IPS DF 19.7 (cell line): ENCODE measurements around the gene MGST2.

Experiments used
- DNase-seq: peaks from one replicate; pipeline ENCODE4 v3.0.0-alpha.2; 2013; ENCODE audit warnings: low read depth, low spot score

The MGST2 gene

GRCh38 chr4:139738846-139739613 is 73.4 kb downstream of the MGST2 start:
- DNase-seq, result no peak

DNA sequence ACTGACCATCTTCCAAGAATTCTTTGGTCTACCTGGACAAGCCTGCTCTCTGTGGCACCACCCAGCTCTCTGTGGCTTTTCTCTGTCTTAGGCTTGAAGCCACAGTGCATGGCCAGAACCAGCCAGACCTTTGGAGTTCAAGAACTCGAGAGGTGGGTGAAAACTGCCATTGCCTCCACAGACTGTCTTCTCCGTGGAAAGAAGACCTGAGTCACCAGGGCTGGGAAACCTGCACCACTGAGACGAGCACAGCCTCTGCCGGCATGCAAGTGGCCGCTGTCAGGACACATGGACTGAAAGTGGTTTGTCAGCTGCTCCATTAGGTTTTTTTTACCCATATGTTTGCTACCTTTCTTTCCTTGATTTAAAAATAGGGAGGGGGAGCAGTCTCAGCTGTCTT is 74.5 kb downstream of the MGST2 start:
- no peak for DNase-seq

GRCh38 chr4:139740531-139741041 is 75.0 kb downstream of the MGST2 start:
- DNase-seq, result no peak

GRCh38 chr4:139743027-139743426 is 77.4 kb downstream of the MGST2 start:
- no peak for DNase-seq

GRCh38 chr4:139744232-139744631 is 78.6 kb downstream of the MGST2 start:
- no peak for DNase-seq

- no peak for DNase-seq
These were observed 79.6 kb downstream of the MGST2 start for GRCh38 chr4:139745111-139745639.

DNA sequence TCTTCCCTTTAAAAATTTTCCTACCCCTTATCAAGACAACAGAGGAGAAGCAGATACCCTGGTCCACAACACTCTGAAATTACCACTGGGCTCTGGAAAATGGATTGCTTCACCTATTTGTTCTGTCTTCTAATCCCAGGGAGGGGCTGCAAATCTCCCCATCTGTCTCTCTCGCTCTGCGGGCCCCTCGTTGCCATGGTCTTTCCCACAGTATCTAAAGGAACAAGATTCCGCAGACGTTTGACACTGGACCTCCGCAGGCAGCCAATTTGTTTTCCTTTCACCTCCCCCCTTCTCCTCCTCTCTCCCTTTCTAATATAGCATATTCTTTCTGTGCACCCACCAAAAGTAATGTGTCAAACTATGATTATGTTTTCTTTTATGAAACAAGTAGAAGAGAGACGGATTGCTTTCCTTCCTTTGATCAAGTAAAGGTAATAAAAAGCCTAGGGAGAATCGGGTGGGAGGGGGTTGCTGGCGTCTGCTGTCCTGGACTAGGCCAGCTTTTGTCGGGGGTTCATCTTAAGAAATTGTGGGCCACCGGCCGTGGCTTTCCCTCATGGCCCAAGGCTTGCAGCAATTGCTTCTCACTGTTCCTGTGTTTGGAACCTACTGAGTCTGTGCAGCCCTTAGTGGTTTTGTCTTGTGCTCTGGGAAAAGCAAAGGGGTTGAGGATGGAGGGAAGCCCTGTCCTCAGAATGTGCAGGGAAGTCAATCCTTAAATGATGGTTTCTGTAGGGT is 81.0 kb downstream of the MGST2 start:
- DNase-seq, result no peak

- no peak for DNase-seq
These were observed 83.7 kb downstream of the MGST2 start for GRCh38 chr4:139749338-139749737.

DNA sequence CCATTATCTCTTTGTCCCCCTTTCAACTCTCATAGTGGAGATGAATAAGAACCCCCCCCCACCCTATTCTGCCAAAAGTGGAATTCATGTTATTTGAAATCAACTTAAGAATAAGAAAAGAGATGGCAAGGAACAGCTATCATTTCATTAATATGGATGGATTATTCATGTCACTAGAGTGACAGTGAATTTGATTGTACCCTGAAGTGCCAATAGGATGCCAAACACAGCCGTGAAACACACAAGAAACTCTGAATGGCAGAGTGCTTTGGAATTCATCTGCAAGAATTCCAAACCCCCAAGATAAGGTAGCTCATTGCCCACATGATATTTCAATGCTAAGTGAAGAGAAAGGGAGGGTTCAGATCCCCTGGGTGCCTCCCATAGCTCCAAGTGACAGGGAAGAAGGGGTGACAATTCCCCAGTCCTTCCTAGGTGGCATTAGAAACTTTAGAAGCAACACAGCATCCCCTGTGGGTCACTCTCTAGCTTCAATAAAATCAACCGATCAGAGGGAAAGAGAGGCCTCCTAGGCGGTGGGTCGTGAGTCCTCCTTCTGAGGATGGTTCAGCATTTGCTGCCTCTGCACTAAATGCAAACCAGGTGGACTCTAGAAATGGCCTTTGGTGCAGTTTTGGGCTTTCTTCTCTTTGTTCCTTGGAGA is 84.3 kb downstream of the MGST2 start:
- no peak for DNase-seq

DNA sequence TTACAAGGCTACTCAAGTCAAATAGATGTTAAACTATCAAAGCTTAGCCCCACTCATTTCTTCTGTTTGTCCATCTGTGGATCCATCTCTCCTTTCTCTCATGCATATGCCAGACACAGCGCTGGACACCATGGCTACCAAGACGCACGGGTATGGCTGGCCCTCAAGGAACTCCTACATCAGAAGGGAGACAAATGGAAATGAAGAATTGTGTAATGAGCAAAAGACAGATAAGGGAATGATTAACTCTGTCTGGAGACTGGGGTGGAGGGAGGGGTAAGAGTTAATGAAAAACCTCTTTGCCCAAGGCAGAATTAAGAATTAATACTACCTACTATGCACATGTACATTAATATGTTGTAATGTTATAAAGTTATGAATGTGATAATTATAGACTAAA is 88.1 kb downstream of the MGST2 start:
- DNase-seq, result no peak
